Activated CD4-positive, alpha-beta T cell treated with anti-CD3 and anti-CD28 coated beads, Interleukin-2, amount 50 U/mL, for 1 hour (primary cell): ENCODE results near the gene SHB.
"Not testable (repeated sequence)": the region's sequence is repeated elsewhere in the genome, so short reads cannot be mapped to it uniquely, and the experiment has no call there.

ENCODE experiments used
- DNase-seq: peaks from one replicate; pipeline ENCODE4 v3.0.0-alpha.2; 2020

The SHB gene

DNA sequence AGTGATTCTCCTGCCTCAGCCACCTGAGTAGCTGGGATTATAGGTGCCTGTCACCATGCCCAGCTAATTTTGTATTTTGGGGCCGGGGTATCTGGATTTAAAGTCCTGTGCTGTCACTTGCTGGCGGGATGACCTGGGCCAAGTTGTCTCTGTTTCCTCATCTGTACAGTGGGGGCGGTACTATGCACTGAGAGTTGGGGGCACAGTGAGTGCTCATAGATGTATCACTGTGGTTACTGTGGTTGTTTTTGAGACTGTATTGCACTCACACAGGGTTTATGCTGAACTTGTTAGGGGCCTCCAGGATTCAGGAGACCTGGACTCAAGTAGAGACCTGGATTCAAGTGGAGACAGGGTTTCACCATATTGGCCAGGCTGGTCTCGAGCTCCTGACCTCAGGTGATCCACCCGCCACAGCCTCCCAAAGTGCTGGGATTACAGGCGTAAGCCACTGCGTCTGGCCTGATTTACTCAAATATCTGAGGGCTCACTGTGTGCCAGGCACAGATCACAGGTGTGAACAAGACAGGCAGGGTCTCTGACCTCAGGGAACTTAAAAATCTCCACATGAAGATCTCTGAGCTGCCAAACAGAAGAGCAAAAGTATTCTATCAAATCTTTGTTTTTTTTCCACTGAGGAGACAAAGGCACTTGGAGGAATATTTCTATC lies 103.2 kb downstream of the SHB start:
- DNase-seq: not testable (repeated sequence)

DNA sequence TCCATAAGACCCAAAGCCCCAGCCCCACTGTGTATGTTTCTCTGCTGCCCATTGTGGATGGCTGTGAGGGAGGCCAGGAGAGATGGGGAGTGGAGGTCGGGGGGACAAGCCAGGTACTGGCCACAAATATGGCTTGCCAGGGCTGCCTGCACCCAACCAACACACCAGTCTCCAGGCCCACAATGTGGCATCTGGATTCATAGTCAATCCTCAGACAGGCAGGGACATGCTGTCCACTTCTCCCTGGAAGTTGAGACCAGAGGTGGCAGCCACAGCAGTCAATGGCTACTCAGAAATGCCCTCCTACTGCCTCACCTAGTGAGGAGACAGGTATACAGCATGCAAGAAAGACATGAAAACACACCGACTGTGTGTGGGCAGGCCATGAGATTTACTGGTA lies 103.9 kb downstream of the SHB start:
- DNase-seq: no peak

DNA sequence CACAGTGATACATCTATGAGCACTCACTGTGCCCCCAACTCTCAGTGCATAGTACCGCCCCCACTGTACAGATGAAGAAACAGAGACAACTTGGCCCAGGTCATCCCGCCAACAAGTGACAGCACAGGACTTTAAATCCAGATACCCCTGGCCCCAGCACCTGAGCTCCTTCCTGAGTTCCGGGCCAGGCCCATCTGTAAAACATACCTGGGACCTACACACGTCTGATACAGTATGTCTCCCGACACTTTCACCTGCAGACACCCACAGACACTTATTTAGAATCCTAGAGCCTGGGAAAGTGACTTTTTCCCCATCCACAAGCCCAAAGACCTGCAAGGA lies 104.3 kb downstream of the SHB start:
- no peak for DNase-seq

DNA sequence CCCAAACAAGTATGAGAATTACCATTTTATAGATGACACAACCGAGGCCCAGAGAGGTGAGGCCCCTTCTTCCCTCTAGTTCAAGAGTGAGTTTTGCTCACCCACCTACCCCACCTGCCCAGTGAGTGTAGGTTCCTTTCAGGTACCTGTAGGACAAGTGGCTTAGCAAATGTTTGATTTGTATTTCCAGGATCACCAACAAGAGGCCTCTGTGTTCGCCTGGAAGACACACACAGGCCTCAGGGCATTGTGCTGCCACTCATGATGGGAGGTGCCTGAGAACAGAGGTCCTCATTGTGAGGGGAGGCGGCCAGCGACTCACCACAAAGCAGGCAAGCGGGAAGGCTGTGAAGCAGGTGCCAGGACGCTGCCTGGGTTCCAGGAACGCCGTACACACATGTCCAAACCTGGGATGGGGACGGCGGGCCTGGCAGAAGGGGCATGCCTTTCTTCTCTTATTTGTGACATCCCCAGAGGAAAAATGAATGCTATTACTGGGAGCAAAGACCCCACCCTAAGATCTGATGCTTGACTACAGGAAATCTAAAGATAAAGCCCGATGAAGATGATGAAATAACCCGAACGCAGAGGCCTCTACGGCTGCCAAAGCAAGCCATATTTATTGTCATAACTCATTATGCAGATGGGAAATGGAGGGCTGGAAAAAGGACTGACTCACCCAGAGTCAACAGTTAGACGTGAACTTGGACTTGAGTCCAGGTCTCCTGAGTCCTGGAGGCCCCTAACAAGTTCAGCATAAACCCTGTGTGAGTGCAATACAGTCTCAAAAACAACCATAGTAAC lies 104.9 kb downstream of the SHB start:
- no peak for DNase-seq

DNA sequence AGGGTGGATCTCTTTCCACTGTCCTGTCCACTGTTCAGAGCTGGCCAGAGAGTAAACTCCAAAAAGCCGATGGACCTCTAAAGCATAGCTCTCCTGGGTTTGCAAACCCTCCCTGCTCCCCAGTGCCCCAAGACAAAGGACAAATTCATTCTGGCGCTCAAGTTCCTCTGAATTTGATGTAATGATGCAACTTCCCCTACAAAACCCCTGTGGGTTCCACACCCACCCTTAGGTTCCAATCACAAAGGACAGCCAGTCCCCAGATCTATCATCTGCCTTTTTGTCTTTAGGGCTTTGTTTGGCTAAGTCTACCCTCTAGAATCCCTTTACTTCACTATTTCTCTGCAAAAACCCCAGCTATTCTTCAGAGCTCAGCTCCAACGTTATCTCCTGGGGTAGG lies 107.7 kb downstream of the SHB start:
- no peak for DNase-seq

DNA sequence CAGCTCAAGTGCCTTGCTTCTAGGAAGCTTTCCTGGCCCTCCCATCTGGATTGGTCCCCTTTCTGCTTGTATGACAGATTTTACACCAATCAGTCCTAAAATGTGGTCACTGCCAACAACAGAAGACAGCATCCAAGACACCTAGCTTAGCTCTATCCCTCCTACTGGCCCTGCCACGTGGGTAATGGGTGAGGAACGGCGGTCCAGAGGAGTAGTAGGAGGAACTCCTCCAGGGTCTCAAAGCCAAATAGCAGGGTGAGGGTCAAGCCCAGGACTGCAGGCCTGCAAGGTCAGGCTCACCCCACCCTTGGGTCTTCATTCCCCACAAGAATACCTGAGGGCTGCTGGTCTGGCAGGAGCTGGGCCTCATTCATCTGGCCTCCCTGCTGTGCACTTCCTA lies 108.4 kb downstream of the SHB start:
- DNase-seq: no peak

DNA sequence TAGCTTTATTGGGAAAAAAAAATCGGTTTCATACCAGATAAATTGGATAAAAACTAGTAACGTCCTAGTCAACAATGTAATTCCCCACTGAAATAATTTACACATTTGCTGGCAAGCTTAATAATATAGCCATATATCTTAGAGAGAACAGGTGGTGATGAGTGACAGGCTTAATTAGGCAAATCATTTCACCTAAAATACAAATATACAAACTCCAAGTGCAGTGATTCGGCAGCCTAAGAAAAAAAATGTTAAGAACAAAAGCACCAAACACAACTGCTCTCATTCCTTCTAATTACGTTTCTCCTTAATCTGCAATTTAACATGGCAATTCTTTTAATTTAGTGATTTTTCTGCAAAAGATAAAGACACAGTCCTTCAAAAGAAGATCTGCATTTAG lies 109.1 kb downstream of the SHB start:
- no peak for DNase-seq

DNA sequence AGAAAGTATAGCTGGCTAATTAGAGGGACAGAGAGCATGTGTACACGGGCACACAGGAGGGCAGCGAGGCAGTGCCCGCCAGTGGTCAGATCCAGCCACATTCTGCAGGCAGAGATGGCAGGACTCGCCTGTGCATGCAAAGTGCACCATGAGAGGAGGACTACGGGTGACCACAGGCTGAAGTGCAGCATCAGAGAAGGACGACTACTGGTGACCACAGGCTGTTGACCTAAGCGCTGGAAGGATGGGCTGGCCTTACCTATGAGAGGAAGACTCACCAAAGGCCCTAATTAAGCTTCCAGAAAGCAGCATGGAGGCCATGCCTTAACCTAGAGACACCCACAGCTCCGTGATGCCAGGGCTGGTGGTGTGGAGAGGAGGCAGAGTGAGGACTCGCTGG lies 110.9 kb downstream of the SHB start:
- no peak for DNase-seq

DNA sequence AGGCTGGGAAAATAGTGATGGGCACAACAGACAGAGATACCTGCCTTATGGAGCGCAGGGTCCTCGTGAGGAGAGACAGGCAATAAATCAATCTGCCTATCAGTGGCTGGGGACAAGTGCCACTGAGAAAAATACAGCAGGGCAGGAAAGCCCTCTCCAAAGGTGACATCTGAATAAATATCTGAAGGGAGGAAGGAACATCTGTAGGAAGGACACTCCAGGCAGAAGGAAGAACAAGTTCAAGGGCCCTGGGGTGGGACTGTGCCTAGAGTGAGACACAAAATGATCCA lies 111.4 kb downstream of the SHB start:
- DNase-seq: no peak

DNA sequence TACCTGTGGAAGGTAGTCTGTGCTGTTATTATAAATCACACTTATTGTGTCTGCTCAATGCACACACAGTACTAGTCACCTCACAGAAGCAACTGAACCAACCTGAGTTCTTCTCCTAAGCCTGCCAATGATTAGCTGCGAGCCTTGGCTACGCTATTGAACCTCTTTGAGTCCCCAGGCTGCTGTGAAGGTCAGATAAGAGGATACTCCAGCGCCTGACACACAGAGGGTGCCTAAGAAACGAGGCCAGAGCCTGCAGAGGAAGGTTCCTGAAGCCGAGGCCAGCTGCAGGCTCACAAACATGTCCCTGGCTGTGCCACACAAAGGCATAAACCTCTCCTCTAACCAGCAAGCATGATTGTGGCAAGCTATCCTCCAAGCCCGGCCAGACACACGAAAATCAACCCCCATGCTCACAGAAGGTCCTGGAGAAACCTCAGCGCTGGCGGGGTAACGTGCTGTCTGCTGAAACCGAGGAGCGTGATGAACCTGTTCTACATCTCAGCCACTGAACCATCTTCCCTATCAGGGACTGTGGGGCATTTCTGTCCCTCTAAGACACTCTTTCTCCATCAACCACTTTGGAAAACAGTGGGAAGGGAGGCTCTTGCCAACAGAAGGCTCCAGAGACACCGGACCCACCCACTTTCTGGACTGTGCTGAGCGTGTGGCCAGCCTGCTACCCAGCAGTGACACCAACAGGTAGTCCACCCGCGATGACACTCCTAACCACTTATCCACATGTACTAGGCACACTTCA lies 111.9 kb downstream of the SHB start:
- no peak for DNase-seq

DNA sequence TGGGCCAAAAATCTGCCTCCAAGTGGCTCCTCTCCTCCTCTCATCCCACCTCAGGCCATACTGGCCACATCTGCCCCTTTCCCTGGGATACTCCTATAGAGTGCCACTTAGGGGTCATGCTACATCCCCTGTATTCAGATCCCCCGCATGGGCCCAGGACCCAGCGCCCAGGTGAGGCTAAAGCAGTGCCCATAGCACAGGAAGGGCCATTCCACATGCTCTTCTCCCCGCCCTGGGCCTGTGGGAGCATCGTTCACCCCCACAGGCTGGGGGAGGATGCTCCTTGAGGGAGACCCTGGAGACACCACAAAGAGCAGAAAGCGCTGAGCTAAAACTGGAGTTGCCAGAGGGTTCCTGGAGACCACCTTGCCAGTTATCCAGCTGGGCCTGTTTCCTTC lies 112.6 kb downstream of the SHB start:
- DNase-seq: no peak

DNA sequence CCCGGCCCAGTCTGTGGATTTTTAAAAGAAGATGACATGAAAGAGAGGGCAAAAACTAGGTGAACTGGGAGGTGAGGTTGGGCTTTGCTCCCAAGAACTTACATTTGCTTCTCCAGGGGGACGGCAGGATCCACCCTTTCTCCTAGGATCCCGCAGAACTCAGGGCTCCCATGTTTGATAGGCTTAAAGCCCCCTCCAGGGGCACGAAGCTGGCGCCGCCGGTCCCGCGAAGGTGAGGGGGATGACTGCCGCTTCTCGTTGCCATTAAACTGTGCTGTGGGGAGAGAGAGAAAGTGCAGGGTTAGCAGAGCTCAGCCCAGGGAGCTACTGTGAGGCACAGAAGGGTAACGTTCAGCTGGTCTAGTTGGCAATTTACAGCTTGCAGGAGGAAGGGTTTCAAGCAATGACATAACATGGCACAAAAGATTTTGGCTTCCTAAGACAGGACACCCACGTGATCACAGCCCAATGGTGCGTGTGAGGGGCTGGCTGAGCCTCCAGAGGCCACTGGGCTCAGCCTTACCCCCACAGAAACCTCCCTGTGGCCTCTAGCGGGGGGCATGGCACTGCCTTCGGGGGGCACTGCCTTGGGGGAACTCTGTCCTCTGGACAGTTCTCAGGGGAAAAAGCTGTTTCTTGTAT lies 113.1 kb downstream of the SHB start:
- no peak for DNase-seq

DNA sequence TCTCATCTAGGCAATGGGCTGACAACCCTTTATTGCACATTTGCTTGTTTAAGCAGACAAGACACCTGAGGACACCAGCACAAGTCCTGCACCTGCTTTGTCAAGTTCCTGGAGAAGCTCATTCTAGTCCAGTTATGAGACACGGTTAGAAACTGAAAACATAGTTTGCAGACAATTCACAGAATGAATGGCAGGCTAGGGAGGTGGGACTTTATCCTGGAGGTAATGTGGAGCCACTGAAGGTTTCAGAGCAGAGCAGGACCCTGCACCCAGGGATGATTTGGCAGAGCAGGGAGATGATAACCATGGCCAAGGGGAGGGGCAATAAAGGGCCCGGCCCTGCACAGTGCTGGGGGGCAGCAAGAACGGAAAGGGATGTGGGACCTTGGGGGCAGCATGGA lies 114.4 kb downstream of the SHB start:
- no peak for DNase-seq

DNA sequence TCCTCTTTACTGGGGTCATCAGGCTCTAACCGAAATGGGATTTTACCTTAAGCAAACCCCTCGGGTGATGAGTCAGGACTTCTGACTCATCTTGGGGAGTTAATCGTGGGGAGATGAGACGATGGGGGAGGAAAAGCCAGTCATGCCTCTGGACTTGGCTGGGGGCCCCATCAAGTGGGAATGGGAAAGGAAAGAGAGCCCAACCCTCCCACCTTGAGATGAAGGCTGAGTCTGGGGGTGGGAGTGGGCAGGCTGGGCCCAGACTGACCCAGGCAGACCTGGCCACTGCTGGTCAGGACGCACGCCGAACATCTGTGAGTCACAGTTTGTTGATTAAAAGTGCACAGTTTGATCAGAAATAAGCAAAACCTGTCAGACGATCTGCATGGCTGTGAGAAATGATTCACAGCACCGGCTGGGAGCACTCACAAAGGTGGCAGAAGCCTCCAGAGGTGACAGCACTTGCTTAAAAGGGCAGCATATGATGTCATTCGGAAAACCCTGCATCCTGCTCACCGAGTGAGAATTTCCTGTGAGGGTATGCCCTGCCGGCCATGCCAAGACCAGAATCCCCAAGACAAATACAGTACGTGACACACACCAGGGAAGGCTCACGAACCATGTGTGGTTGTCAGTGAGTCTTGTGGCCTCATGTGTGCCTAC lies 115.1 kb downstream of the SHB start:
- DNase-seq: no peak

DNA sequence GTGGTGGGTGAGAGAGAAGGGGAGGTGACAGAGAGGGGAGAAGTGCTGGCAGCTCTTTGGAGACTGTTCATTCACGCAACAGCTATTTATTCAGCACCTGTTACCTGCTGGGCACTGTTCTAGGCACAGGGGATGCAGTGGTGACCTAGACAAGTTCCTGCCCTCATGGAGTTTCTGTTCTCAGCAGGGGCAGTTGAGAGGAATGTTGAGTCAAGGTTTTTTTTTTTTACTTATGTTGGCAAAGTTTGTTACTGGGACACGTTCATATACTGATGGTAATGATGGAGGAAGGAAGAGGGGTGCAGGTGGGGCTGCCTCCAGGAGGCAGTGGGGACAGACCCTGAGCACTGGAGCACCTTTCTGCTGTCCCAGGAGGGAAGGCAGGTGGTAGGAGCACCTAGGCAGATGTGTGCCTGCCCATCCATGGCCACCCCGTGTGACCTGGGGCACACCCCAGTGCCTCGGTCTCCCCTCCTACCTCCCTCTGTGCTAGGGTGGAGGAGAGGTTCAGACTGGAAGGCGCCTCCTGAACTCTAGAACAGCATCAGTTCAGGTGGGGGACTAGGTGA lies 115.7 kb downstream of the SHB start:
- no peak for DNase-seq

DNA sequence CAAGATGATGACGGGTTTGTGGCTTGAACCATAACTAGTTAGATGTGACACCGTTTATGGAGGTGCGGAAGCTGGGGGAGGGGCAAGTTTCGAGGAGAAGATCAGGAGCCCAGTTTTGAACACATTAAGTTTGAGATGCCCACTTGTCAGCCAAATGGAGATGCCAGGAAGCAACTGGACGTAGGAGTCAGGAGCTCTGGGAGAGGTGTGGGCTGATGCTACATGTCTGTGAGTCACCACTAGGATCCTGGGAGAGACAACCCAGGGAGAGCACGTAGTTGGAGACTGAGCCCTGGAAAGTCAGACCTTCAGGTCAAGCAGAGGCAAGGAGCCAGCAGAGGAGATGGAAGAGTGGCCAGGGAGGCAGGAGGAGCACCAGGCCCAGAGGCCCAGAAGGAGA lies 116.3 kb downstream of the SHB start:
- no peak for DNase-seq

DNA sequence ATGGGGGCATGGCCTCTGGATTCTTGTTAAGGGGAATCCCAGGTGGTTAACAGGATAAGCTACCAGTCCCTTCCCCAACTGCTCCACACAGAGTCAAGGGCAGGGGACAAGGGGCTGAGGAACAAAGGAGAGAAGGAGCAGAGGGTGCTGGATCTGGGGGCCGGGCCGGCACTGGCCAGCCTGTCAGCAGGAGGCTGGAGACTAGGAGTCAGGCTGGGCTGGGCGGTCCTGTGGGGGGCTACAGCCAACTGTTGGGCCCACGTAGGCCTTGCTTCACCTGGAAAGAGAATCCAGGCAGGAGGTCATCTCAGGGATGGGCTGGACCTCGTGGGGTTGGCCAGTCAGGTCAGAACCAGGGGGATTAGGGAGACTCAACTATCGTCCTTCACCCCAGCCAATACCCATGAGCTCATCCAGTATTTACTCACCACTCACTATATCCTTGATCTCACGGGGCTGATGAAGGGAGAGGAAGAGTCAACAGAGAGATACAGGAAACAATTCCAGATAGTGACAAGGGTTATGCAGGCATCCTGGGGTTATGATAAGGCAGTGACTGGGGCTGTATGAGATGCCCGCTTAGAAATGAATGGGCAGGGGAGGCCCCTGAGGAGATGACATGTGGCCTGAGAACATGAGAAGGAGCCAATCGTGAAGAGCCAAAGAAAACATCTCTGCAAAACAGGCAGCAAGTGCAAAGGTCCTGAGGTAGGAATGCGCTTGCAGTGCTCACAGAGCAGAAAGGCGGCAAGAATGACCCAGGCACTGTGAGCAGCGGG lies 117.2 kb downstream of the SHB start:
- DNase-seq: no peak

DNA sequence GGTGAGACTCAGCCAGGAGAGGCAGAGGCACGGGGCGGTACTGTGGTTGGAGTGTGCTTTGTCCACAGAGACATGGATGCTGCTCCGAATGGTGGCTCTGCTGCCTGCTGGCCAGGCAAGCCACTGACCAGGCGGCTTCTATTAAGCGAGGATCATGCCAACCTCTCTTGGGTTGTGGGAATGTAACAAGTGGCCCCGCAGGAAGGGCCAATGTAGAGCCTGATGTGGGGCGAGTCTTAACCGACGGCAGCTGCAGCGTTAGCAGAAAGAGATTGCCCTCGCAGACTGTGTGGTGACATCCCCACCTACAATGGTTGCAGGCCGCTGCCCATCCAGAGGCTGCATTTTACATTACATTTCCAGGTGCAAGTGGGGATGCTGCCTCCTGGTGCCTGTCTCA lies 118.5 kb downstream of the SHB start:
- no peak for DNase-seq

DNA sequence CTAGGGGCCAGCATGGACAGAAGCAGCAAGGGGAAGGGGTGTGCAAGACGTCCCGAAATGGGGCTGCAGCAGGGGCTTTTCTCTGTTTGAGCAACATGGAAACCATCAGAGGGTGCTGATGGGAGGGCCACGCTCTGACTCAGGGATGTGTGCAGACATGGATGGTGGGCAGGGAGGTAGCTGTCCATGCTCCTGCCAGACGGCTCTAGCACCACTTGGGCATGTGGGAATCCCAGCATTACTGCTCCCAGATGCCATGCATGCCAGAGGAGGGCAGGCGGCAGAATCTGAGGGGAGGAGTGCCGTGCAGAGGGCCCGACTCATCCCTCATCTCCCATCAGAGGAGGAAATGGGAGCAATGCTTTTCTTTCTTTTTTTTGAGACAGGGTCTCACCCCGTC lies 119.5 kb downstream of the SHB start:
- no peak for DNase-seq

DNA sequence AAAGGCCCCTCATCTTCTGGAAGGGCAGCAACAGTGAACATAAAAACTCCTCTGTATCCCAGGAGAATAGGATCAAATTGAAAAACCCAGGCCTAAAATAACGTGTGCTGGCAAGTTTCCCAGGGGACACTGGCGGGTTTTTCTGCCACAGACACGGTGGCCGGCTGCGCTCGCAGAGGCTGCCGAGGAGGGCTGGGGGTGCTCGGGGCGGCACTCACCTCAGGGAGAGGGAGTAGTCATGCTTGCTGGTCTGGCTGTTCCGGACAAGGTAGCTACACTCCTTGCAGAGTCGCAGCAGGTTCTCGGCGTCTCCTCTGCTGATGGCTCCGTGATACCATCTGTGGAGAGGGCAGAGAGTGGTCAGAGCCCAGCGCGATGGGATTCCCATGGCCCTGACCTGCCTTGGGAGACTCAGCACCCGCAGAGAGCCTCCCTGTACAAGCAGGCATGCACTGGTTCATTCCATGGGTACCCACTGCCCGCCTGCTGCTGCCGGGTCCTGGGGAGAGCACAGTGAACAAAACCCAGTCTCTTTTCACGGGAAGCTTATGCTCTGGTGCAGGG lies 120.5 kb downstream of the SHB start:
- no peak for DNase-seq

DNA sequence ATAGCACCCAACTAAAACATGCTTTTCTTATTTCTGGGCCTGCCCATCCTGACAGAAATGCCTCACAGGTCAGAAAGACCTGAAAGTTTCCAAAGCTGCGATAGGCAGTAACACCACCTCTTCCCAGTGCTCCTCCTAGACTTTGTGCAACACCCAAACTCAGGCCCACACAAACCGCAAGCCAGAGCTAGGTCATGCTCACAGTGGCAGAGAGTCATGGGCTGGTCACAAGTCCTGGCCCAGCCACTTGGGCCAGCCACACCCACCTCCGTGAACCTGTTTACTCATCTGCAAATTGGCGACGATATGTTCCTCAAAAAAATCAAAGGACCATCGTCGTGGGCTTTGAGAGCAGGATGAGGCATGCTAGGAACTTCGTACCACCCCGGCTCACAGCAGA lies 121.0 kb downstream of the SHB start:
- no peak for DNase-seq

DNA sequence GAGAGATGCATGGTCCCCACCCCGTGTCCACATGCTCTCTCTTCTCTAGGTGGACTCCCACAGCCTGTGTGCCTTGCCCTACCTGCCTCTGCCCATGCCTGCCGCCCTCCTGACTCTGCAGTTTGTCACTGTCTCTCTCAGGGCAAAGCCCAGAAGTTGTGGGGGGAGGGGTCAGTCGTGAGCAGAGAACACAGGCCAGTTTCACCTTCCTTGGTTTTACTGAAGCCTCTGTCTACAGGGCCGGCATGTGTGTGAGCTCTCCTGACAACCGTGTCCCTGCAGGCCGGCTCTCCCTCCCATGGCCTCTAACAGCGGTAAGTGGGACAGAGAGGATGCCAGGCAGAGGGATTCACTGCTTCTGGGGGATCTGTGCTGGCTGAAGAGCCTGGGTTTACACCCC lies 121.6 kb downstream of the SHB start:
- DNase-seq: no peak
